22Rv1 (cell line): ENCODE results near the gene NOL9.
A peak's percentile ranks its signal among the peaks of the same experiment; 100 is the strongest.
"Not testable (repeated sequence)": the region's sequence is repeated elsewhere in the genome, so short reads cannot be mapped to it uniquely, and the experiment has no call there.

ENCODE experiments used
- H3K27ac ChIP-seq: fragments of 450-650 bp; 2 replicates; pipeline ENCODE4 v1.5.1; 2017
- CTCF ChIP-seq: fragments of 450-650 bp; IDR thresholded peaks from 2 replicates; pipeline ENCODE4 v1.5.1; 2017; ENCODE audit warnings: mild to moderate bottlenecking
- ZFX ChIP-seq: fragments of 450-650 bp; IDR thresholded peaks from 2 replicates; pipeline ENCODE4 v1.6.1; 2017; ENCODE audit warnings: antibody characterized with exemption, borderline replicate concordance

NOL9 gene

GRCh38 chr1:6496365-6496721, 58.0 kb downstream of the NOL9 start:
- TF ChIP-seq ZFX, result no peak
- no peak for TF ChIP-seq CTCF
- no peak overlapping the region for H3K27ac ChIP-seq

GRCh38 chr1:6495540-6496364, 58.6 kb downstream of the NOL9 start:
- H3K27ac ChIP-seq, result no peak overlapping the region
- TF ChIP-seq ZFX, result no peak
- no peak for TF ChIP-seq CTCF

- no peak for TF ChIP-seq CTCF
- TF ChIP-seq ZFX, result no peak
- no peak overlapping the region for H3K27ac ChIP-seq
These were observed 59.3 kb downstream of the NOL9 start for GRCh38 chr1:6495041-6495441.

GRCh38 chr1:6494627-6495026, 59.7 kb downstream of the NOL9 start:
- no peak overlapping the region for H3K27ac ChIP-seq
- no peak for TF ChIP-seq CTCF
- no peak for TF ChIP-seq ZFX

GRCh38 chr1:6493834-6494223, 60.5 kb downstream of the NOL9 start:
- not testable (repeated sequence) for H3K27ac ChIP-seq

GRCh38 chr1:6491966-6492365, 62.3 kb downstream of the NOL9 start:
- H3K27ac ChIP-seq, result no peak overlapping the region
- TF ChIP-seq CTCF (no peak), ZFX (no peak)

GRCh38 chr1:6491480-6491962, 62.8 kb downstream of the NOL9 start, which contains the start of gene PLEKHG5:
Gene PLEKHG5 (minus strand): TSS chr1:6491667. CDS start chr1:6477571, 14,096 bp downstream.
- peak within 1 kb of the TSS; percentile 69 for H3K27ac ChIP-seq
- TF ChIP-seq ZFX, result no peak
- no peak for TF ChIP-seq CTCF

- TF ChIP-seq ZFX (no peak), CTCF (no peak)
- H3K27ac ChIP-seq, result peak overlapping the region; percentile 69
These were observed 63.2 kb downstream of the NOL9 start for GRCh38 chr1:6491081-6491449.
